Esophagus muscularis mucosa (tissue), 4 donors: ENCODE measurements around the gene GALNTL6. TPM values are rescaled to one million over a fixed set of nuclear protein-coding genes. Genes with fewer than 3 reads are reported as not detected.

Experiments used
- DNase-seq: peaks from one replicate; pipeline ENCODE4 v3.0.0-alpha.2; 2017; ENCODE audit errors: extremely low spot score
- H3K27ac ChIP-seq, 4 donors: fragments of 200-600 bp; sonication (generic); replicated peaks in 1 of 4; 1 replicate in 3 of 4; 2 replicates in 1 of 4; pipeline ENCODE4 v1.5.1; 2016 to 2019; ENCODE audit warnings: mild to moderate bottlenecking in 1 of 4
- H3K27me3 ChIP-seq, 4 donors: fragments of 200-600 bp; sonication (generic); one replicate each; pipeline versions ENCODE4 v1.5.1 to v1.6.0; 2016 to 2019
- H3K36me3 ChIP-seq, 4 donors: fragments of 200-600 bp; sonication (generic); one replicate each; pipeline ENCODE4 v1.5.1; 2016 to 2019
- H3K4me1 ChIP-seq, 4 donors: fragments of 200-600 bp; sonication (generic); one replicate each; pipeline ENCODE4 v1.5.1; 2016 to 2019
- H3K4me3 ChIP-seq, 4 donors: fragments of 200-600 bp; sonication (generic); 1 replicate in 2 of 4; 2 replicates in 2 of 4; pipeline ENCODE4 v1.5.1; 2016 to 2019; ENCODE audit warnings: mild to moderate bottlenecking in 4 of 4, moderate library complexity in 1 of 4
- H3K9me3 ChIP-seq, 4 donors: fragments of 200-600 bp; sonication (generic); 1 replicate in 3 of 4; 2 replicates in 1 of 4; pipeline ENCODE4 v1.5.1; 2016 to 2019
- CTCF ChIP-seq, 3 experiments: fragments of 200-600 bp in 2 of 3; fragments of 450-650 bp in 1 of 3; sonication (generic) in 2 of 3; IDR thresholded peaks; one replicate each; pipeline ENCODE4 v1.5.1; 2017 to 2019; ENCODE audit warnings: antibody characterized with exemption in 3 of 3, mild to moderate bottlenecking in 2 of 3, moderate library complexity in 1 of 3
- EP300 ChIP-seq: sonication (generic); formaldehyde crosslinking; IDR thresholded peaks from one replicate; pipeline ENCODE4 v1.6.1; 2017; ENCODE audit warnings: antibody characterized with exemption
- POLR2A ChIP-seq: fragments of 450-650 bp; IDR thresholded peaks from one replicate; pipeline ENCODE4 v1.6.1; 2017; ENCODE audit warnings: antibody characterized with exemption, moderate library complexity, mild to moderate bottlenecking, low read depth
- POLR2AphosphoS5 ChIP-seq, 2 donors: sonication (generic); formaldehyde crosslinking; IDR thresholded peaks; one replicate each; pipeline ENCODE4 v1.6.1; 2017; ENCODE audit warnings: antibody characterized with exemption in 2 of 2
- WGBS: methylation state at CpG from one replicate; pipeline ENCODE4 v1.1.5; 2018; 5-methylcytosine and 5-hydroxymethylcytosine counted together
- intact Hi-C: fragments of 100-400 bp; cut with DNase I; formaldehyde crosslinking; loops from one replicate; pipeline ENCODE4 v1.15.1; 2023
- total RNA-seq, 4 donors: library from RNA; depleted of rRNA; stranded (reverse); fragments of >200 nt; gene quantifications; one replicate each; pipeline versions ENCODE4 v1.1.0 to v1.2.1, GENCODE V29; 2016

The GALNTL6 gene
- total RNA-seq, 4 donors from 2014 or later: 0.33 to 0.42 TPM; not detected in 2

GRCh38 chr4:172750910-172751309, 937.7 kb downstream of the GALNTL6 start:
- intact Hi-C loops: no loop called here
- Histone ChIP-seq H3K27ac (no peak overlapping the region), H3K27me3 (no peaks in the 10 kb centered on the region), H3K36me3 (no peaks in the 10 kb centered on the region), H3K4me1 (no peaks in the 10 kb centered on the region), H3K4me3 (no peak overlapping the region), H3K9me3 (no peaks in the 10 kb centered on the region)
- DNase-seq: no peak
- TF ChIP-seq CTCF (IDR thresholded peaks at IDR 0.05) (no peak), POLR2A (no peak), EP300 (no peak), POLR2AphosphoS5 (IDR thresholded peaks at IDR 0.05) (no peak)
- 100% methylated on average over 1 of the region's 1 CpG for WGBS

DNA sequence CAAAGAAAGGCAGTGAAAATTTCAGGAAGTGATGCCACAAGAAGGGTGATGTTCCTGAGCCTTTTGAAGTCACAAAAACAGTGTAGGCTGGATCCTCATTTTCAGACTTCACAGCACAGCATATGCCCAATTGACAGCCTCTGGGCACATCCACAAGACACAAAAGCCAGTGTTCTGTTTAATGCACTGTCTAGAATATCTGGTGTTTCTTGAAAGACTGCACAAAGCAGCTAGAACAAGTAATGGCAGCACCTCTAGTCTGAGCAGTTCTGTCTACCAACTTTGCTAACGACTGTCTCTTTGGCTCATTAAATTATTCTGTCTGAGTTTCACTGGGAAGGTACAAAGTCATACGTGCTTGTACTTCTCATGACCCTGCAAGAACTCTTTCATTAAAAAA, 938.3 kb downstream of the GALNTL6 start:
- no peak for DNase-seq
- intact Hi-C loops: no loop called here
- Histone ChIP-seq H3K27me3 (no peaks in the 10 kb centered on the region), H3K9me3 (no peaks in the 10 kb centered on the region), H3K27ac (no peak overlapping the region), H3K36me3 (no peaks in the 10 kb centered on the region), H3K4me1 (no peaks in the 10 kb centered on the region), H3K4me3 (no peak overlapping the region)
- WGBS: 77% methylated on average over 2 of the region's 2 CpGs
- TF ChIP-seq CTCF (IDR thresholded peaks at IDR 0.05): no peak
- TF ChIP-seq POLR2AphosphoS5 (IDR thresholded peaks at IDR 0.05): no peak
- no peak for TF ChIP-seq POLR2A

DNA sequence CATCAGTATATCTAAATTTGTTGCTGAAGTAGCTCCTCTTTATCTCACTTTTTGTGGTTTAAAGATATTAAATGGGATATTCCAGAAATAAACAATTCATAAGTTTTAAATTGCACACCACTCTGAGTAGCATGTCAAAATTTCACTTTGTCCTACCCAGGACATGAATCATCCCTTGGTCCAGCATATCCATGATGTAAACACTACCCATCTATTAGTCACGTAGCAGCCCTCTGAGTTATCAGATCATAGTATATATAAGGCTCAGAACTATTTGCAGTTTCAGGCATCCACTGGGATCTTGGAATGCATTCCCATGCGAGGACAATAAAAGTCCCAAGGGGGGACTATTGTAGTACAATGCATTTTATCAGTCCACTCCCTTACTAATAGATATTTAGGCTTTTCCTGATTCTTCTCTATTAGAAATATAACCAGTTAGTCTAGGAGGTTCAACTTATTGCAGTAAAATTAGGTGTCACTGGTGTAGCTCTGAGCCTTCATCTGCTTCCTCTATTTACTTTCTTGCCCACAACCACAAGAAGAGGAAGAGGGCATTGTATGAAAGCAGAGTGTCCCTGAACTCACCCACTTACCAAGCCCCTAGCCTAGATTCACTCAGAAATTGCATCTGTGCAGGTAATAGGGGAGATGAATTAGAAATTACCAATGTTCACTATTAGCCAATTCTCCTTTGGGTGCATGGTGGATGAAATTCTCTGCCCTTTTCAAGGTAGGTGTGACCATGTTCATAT, 945.6 kb downstream of the GALNTL6 start:
- Histone ChIP-seq H3K4me3 (no peak overlapping the region), H3K36me3 (no peaks in the 10 kb centered on the region), H3K4me1 (peaks cover 0 to 3% (median 0%) of the 10 kb centered on the region in 4 donors), H3K9me3 (no peaks in the 10 kb centered on the region), H3K27me3 (no peaks in the 10 kb centered on the region), H3K27ac (no peak overlapping the region)
- 84% methylated on average over 2 of the region's 2 CpGs for WGBS
- intact Hi-C loops: no loop called here
- DNase-seq: no peak
- TF ChIP-seq POLR2AphosphoS5 (IDR thresholded peaks at IDR 0.05): no peak
- no peak for TF ChIP-seq POLR2A
- no peak for TF ChIP-seq CTCF (IDR thresholded peaks at IDR 0.05)
- no peak for TF ChIP-seq EP300

- no peak for DNase-seq
- 88% methylated on average over 6 of the region's 6 CpGs for WGBS
Measured at GRCh38 chr4:172760512-172760911, 947.3 kb downstream of the GALNTL6 start.

More at GRCh38 chr4:172760512-172760911, 947.3 kb downstream of the GALNTL6 start:
- Histone ChIP-seq H3K27ac (no peak overlapping the region), H3K27me3 (no peaks in the 10 kb centered on the region), H3K4me3 (no peak overlapping the region), H3K4me1 (peaks cover 0 to 3% (median 0%) of the 10 kb centered on the region in 4 donors), H3K9me3 (no peaks in the 10 kb centered on the region), H3K36me3 (no peaks in the 10 kb centered on the region)
- no peak for TF ChIP-seq EP300
- no peak for TF ChIP-seq CTCF (IDR thresholded peaks at IDR 0.05)
- TF ChIP-seq POLR2A: no peak
- TF ChIP-seq POLR2AphosphoS5 (IDR thresholded peaks at IDR 0.05): no peak
- intact Hi-C loops: no loop called here
